ENCODE results near the gene ZFAND2B. TPM values are rescaled to one million over a fixed set of nuclear protein-coding genes. Genes with fewer than 3 reads are reported as not detected.

ZFAND2B gene
- total and polyA plus RNA-seq, 2 experiments from 2014 or later: 58.1 to 65.4 TPM

DNA sequence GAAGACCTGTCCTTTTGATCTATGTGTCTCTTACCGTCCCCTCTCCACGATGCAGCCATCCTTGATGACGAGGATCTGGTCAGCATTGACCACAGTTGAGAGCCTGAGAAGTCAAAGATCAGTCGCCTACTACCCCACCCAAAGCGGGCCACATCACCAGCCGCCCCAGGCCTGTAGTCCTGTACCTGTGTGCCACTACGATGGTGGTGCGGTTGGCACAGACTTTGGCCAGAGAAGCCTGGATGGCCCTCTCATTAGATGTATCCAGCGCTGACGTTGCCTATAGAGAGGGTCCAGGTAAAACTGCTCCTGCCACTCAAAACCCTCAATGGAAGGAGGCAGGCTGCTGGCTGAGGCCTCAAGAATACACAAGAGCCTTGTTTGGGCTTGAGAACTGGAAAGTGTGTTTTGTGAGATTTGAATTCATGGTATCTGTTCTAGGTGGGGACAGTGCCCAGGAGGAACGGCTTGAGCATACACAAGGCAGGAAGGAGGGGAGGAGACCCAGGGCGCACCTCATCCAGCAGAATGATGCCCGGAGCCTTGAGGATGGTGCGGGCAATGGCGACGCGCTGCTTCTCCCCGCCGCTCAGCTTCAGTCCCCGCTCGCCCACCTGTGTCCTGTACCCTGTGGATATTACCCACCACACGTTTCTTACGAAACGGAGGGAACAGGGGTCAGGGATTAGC, 3.8 kb downstream of the ZFAND2B start:
- H4K20me1 ChIP-seq (ENCODE audit: insufficient read depth, poor library complexity, severe bottlenecking): peaks cover 3% of the 10 kb centered on the region
- no peaks in the 10 kb centered on the region for H3K27me3 ChIP-seq
- H3K4me3 ChIP-seq: no peak overlapping the region
- H3K9me3 ChIP-seq (ENCODE audit: low read depth): no peaks in the 10 kb centered on the region
- H3K36me3 ChIP-seq (replicated peaks; ENCODE audit: insufficient read depth, low read depth): no peaks in the 10 kb centered on the region
- H2AFZ ChIP-seq: no peak overlapping the region
- 96% methylated on average over 24 of the region's 24 CpGs for WGBS (ENCODE audit: low lambda C conversion rate, missing lambda C conversion rate)
- peaks cover 20% of the 10 kb centered on the region for H3K4me1 ChIP-seq (ENCODE audit: insufficient read depth)
- TF ChIP-seq EZH2phosphoT487 (IDR thresholded peaks at IDR 0.05; ENCODE audit: low read depth, severe bottlenecking, unreplicated experiment) (no peak), EZH2 (IDR thresholded peaks at IDR 0.05; ENCODE audit: borderline replicate concordance) (no peak)
- TF ChIP-seq, protein P1, sequence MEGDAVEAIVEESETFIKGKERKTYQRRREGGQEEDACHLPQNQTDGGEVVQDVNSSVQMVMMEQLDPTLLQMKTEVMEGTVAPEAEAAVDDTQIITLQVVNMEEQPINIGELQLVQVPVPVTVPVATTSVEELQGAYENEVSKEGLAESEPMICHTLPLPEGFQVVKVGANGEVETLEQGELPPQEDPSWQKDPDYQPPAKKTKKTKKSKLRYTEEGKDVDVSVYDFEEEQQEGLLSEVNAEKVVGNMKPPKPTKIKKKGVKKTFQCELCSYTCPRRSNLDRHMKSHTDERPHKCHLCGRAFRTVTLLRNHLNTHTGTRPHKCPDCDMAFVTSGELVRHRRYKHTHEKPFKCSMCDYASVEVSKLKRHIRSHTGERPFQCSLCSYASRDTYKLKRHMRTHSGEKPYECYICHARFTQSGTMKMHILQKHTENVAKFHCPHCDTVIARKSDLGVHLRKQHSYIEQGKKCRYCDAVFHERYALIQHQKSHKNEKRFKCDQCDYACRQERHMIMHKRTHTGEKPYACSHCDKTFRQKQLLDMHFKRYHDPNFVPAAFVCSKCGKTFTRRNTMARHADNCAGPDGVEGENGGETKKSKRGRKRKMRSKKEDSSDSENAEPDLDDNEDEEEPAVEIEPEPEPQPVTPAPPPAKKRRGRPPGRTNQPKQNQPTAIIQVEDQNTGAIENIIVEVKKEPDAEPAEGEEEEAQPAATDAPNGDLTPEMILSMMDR (IDR thresholded peaks at IDR 0.05; ENCODE audit: poor library complexity): no peak
- DNase-seq (ENCODE audit: low spot score): no peak
- H3K4me2 ChIP-seq: no peak overlapping the region
- H3K27ac ChIP-seq: no peak overlapping the region
- no peaks in the 10 kb centered on the region for H3K9me2 ChIP-seq (replicated peaks; ENCODE audit: insufficient read depth)
- H3K79me2 ChIP-seq: peaks cover 6% of the 10 kb centered on the region

DNA sequence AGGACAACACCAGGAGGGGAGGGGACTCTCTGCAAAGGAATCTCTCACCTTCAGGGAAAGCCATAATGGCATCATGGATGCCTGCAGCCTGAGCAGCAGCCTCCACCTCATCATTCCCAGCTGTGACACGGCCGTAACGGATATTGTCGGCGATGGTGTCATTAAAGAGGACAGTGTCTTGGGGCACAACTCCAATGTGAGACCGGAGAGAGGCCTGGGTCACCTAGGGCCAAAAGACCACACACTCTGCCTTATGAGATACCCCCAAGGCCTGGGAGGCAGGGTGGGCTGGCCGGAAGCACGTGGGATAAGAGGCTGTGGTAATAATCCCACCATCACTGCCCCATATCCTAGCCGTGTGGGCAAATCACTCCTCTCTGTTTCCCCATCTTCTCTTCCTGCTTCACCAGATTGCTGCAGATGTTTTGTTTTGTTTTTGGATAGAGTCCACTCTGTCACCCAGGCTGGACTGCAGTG, 4.3 kb downstream of the ZFAND2B start:
- Histone ChIP-seq H3K27ac (no peak overlapping the region), H3K4me1 (ENCODE audit: insufficient read depth) (peaks cover 18% of the 10 kb centered on the region), H3K27me3 (no peaks in the 10 kb centered on the region), H3K9me3 (ENCODE audit: low read depth) (no peaks in the 10 kb centered on the region), H2AFZ (no peak overlapping the region), H3K79me2 (peaks cover 6% of the 10 kb centered on the region), H3K4me2 (no peak overlapping the region), H3K9me2 (replicated peaks; ENCODE audit: insufficient read depth) (no peaks in the 10 kb centered on the region), H3K4me3 (no peak overlapping the region), H4K20me1 (ENCODE audit: insufficient read depth, poor library complexity, severe bottlenecking) (peaks cover 3% of the 10 kb centered on the region), H3K36me3 (replicated peaks; ENCODE audit: insufficient read depth, low read depth) (no peaks in the 10 kb centered on the region)
- DNase-seq (ENCODE audit: low spot score): no peak
- TF ChIP-seq EZH2phosphoT487 (IDR thresholded peaks at IDR 0.05; ENCODE audit: low read depth, severe bottlenecking, unreplicated experiment): no peak
- TF ChIP-seq, protein P1 (IDR thresholded peaks at IDR 0.05; ENCODE audit: poor library complexity): no peak
- no peak for TF ChIP-seq EZH2 (IDR thresholded peaks at IDR 0.05; ENCODE audit: borderline replicate concordance)
- 95% methylated on average over 9 of the region's 9 CpGs for WGBS (ENCODE audit: low lambda C conversion rate, missing lambda C conversion rate)

DNA sequence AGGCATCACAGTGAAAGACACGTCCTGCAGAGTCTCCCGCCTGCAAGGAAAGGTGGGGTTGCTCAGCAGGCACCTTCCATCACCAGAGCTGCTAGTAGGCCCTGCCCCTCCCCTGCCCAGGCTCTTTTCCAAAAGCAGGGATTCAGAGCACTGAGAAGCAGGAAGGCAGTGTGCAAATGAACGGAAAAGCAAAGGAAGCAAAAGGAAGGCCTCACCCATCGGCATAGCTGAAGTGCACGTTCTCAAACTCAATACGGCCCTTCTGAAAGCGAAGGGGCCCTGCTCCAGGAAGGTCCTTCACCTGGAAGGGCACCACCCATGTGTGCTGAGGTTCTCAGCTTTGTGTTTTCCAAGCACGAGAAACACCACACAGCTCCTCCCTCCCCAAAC, 6.4 kb downstream of the ZFAND2B start:
- no peak overlapping the region for H3K27ac ChIP-seq
- no peak overlapping the region for H2AFZ ChIP-seq
- no peak overlapping the region for H3K4me2 ChIP-seq
- DNase-seq (ENCODE audit: low spot score): no peak
- H3K79me2 ChIP-seq: peaks cover 13% of the 10 kb centered on the region
- TF ChIP-seq EZH2phosphoT487 (IDR thresholded peaks at IDR 0.05; ENCODE audit: low read depth, severe bottlenecking, unreplicated experiment) (no peak), EZH2 (IDR thresholded peaks at IDR 0.05; ENCODE audit: borderline replicate concordance) (no peak)
- TF ChIP-seq, protein P1 (IDR thresholded peaks at IDR 0.05; ENCODE audit: poor library complexity): no peak
- H4K20me1 ChIP-seq (ENCODE audit: insufficient read depth, poor library complexity, severe bottlenecking): peaks cover 3% of the 10 kb centered on the region
- H3K9me2 ChIP-seq (replicated peaks; ENCODE audit: insufficient read depth): no peaks in the 10 kb centered on the region
- H3K4me1 ChIP-seq (ENCODE audit: insufficient read depth): peaks cover 5% of the 10 kb centered on the region
- H3K36me3 ChIP-seq (replicated peaks; ENCODE audit: insufficient read depth, low read depth): no peaks in the 10 kb centered on the region
- H3K4me3 ChIP-seq: no peak overlapping the region
- H3K9me3 ChIP-seq (ENCODE audit: low read depth): no peaks in the 10 kb centered on the region
- no peaks in the 10 kb centered on the region for H3K27me3 ChIP-seq
- WGBS (ENCODE audit: low lambda C conversion rate, missing lambda C conversion rate): 91% methylated on average over 8 of the region's 8 CpGs

Measured in hepatocyte (in vitro differentiated cells).